ENCODE measurements around the gene USP6NL.
"Not testable (repeated sequence)": the region's sequence is repeated elsewhere in the genome, so short reads cannot be mapped to it uniquely, and the experiment has no call there.

Gene USP6NL

GRCh38 chr10:11611248-11612020, at the start of gene USP6NL:
Gene USP6NL (minus strand): TSS chr10:11611650. CDS start chr10:11597634, 14,016 bp downstream.
- peak; percentile 45 for DNase-seq (ENCODE audit: low read depth)

DNA sequence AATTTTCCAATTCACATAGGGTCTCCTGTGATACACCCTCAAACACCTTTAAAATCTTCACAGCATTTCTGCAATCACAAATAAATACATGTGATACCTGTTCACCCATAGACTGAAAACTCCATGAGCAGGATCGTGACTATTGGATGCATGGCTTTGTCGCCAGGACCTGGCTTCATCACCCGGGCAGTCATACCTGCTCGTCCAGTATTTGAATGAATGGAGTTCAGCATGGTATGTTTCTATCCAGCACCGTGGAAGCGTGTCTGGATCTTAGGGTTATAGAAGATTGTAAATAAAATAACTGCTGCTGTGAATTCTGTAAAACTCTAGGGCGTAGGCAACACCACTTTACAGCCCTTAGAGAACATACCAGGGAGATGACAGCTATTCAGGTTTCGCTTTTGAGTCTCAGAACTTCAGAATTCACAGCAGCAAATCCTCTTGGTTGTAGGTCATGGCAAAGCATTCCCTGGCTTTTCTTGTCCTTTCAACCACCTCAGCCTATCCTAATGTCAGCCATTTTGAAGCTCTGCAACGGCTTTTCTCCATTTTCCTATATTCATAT, 47.4 kb upstream of the USP6NL start:
- no peak for DNase-seq (ENCODE audit: low read depth)

- DNase-seq (ENCODE audit: low read depth): no peak
Measured at GRCh38 chr10:11655836-11656235, 44.4 kb upstream of the USP6NL start.

GRCh38 chr10:11654659-11655058, 43.2 kb upstream of the USP6NL start:
- DNase-seq (ENCODE audit: low read depth): no peak

DNA sequence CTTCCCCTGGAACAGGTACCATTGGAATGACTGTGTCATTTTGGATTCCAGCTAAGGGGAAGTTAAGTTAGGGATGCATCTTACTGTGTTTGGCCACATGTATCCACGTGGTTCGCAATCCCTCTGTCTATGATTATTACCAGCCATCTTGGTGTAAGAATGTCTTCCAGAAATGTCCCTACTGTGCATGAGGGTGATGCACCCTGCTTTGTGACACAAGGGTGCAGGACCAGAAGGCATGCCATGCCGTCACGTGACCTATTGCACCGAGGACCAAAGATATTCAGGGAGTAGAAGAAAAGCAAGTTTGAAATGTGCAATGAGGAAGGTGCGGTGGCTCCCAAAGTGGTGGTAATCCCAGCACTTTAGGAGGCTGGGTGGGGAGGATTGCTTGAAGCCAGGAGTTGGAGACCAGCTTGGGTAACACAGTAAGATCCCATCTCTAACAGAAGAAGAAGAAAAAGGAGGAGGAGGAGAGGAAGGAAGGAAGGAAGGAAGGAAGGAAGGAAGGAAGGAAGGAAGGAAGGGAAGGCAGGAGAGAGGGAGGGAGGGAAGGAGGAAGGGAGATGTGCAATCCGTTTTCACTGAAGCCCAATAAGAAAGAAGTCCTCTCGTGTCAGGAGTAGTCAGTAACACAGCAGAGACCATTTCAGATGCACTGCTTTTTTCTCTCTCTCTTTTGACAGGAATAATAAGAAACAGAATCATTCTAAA, 42.5 kb upstream of the USP6NL start:
- DNase-seq (ENCODE audit: low read depth): no peak

DNA sequence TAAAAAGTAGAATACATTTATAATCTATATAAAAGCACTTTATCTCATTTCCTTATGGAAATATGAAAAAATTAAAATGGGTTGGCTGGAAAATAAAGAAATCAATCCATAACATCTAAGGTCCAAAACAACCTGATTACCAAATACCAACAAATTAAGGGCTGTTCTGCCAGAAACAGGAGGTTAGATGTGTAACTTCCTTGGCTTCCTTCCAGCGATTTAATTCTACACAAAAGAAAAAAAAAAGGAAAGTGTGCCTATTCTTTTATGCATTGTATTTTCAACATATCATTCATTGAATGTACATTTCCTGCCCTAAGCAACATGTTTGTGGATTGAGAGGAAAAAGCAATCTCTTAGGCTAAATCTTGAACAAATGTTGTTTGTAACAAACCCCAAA, 36.2 kb upstream of the USP6NL start:
- no peak for DNase-seq (ENCODE audit: low read depth)

GRCh38 chr10:11646450-11646849, 35.0 kb upstream of the USP6NL start:
- no peak for DNase-seq (ENCODE audit: low read depth)

- DNase-seq (ENCODE audit: low read depth): no peak
Measured at GRCh38 chr10:11643039-11643438, 31.6 kb upstream of the USP6NL start.

GRCh38 chr10:11642566-11642965, 31.1 kb upstream of the USP6NL start:
- DNase-seq (ENCODE audit: low read depth): no peak

DNA sequence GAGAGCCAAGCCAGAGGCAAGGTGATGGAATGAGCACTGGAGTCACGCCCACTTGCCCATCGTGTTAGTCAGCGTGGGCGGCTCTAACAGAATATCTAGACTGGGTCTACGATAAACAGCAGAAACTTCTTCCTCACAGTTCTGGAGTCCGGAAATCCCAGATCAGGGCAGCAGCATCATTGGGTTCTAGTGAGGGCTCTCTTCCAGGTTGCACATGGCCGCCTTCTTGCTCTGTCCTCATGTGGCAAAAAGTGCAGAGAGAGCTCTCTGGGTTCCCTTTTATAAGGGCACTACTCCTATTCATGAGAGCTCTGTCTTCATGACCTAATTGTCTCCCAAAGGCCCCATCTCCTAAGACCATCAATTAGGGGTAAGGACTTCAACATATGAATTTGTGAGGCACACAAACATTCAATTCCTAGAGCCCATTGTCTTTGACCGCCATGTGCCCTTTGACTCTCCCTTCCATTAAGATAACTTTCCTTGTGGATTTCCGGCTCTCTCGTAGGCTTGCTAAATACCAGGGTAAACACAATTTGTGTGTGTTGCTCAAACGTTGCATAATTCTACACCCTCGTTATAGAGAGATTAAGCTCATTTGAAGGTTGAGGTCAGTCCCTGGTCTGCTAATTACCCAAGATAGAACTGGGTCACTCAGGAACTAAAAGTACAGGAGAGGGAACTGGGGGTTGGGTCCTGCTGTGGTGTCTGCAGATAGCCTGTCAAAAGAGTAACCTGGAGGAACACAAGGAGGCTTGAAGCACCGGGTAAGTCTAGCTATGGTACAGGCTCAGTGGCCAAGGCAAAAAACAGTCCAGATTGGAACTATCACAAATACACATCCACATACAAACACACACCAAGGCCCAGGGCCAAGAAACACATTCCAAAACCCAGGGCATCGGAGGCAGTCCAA, 28.7 kb upstream of the USP6NL start:
- no peak for DNase-seq (ENCODE audit: low read depth)

DNA sequence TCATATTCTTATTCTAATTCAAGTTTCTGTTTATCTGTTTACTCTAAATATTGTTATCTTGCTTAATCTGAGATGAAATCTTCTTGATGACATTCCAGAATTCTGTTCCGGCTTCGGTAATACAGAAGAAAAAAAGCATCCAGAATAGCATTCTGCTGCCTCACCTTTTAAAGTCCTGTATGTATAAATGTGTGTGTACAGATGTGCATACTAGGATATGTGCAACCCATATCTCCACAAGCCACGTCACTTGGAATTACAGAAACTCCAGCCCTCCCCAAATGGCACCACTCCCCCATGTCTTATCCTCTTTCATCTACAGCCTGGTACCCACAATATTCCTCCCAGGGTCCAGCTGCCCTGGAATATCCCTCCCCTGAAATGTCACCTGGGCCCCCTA, 27.9 kb upstream of the USP6NL start:
- no peak for DNase-seq (ENCODE audit: low read depth)

DNA sequence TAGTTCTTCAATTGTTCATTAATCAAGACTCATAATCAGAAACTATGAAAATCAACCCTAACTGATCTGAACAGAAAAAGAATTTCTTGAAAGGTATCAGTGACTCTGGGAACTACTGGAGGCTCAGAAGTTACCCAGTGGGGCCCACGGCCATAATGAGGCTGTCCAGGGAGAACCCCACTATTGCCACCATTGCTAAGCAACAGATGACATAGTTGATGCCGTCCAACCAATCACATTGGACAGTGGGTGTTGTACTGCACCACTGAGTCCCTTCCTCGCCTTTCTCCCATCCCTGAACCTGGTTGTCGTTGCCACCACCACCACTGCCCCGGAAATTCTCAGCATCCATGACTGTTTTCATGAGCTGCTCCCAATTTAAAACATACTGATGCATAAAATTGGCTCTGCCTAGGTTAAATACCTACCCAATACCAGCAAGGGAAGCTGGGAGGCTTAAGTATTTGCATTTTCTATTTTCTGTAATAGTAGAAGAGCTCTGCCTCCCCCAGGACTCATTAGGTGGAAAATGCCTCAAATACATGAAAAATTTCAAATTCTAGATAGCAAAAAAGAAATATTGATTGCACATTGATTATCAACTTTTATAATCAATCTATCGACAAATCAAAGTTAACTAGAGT, 26.7 kb upstream of the USP6NL start:
- no peak for DNase-seq (ENCODE audit: low read depth)

GRCh38 chr10:11636697-11637303, 25.4 kb upstream of the USP6NL start:
- DNase-seq (ENCODE audit: low read depth): no peak

- no peak for DNase-seq (ENCODE audit: low read depth)
Measured at GRCh38 chr10:11631890-11632587, 20.6 kb upstream of the USP6NL start.

DNA sequence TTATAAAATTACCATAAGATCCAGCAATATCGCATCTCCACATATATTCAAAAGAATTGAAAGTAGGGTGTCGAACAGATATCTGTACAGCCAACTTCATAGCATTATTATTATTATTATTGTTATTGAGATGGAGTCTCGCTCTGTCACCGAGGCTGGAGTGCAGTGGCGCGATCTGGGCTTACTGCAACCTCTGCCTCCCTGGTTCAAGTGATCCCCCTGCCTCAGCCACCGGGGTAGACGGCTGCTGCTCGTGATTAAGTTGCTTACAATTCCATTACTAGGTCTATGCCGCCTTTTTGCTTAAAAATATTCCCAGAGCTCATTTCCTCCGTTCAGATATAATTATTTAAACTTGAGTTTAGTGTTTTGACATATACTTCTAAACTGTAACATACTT, 19.8 kb upstream of the USP6NL start:
- no peak for DNase-seq (ENCODE audit: low read depth)

GRCh38 chr10:11629731-11630130, 18.3 kb upstream of the USP6NL start:
- DNase-seq (ENCODE audit: low read depth): no peak

DNA sequence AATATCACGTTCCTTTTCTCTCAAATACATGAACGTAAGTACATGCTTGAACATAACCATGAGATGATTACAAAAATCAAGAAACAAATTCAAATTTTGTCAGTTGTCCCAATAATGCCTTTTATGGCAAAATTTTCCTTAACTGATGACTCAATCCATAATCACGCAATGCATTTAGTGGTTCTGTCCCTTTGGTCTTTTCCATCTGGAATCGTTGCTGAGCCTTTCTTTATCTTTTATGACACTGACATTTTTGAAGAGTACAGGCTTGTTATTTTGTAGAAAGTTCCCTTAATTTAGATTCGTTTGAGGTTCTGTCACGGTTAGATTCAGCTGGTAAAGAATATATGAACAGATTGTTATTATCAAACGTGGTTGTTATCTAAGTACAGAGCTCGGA, 16.5 kb upstream of the USP6NL start:
- not testable (repeated sequence) for DNase-seq (ENCODE audit: low read depth)

DNA sequence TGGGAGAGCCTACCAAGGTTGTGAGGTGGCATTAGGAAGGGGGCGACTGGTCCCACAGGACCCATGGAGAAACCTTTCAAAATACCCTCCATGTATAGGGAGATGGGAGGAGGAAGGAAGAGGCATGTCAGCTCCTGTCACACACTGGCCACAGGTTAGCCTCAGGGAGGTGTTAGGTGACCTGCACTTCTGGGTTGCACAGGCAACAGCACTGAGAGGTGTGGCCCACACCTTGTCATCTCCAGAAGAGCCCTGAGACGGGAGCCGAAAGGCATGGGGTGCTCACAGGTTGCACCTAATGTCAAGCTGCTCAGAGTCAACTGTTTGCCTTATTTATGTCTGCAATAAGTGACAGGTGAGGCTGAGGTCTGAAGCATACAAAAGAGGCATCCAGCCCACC, 14.6 kb upstream of the USP6NL start:
- no peak for DNase-seq (ENCODE audit: low read depth)

DNA sequence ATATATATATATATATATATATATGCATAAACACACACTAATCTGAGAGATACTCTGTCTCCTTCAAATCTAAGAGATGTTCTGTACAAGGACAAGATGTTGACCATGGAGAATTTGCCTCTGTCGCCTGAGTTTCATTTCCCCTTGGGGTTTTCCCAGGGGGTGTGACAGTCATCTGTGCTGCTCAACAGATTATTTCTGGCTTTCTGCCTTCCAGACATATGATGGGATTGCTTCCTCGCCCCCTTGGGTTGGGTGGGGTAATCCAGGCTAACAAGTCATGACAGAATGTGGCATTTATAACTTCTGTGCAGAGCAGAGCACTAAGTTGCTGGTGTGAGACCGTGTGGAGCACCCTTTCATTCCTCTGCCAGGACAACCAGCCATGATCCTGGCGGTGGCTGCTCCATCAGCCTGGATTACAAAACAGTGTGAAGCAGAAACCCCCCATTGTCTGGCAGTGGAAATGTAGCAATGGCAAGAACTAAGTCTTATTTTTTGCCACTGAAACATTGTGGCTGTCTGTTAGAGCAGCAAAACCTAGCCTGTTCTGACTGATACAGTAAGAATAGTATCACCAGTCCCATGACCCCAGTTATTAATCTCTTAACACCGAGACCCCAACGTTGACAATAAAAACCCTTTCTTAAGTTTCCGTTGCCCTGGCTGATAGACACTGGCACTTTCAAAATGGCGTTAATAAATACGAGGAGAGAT, 13.7 kb upstream of the USP6NL start:
- no peak for DNase-seq (ENCODE audit: low read depth)

DNA sequence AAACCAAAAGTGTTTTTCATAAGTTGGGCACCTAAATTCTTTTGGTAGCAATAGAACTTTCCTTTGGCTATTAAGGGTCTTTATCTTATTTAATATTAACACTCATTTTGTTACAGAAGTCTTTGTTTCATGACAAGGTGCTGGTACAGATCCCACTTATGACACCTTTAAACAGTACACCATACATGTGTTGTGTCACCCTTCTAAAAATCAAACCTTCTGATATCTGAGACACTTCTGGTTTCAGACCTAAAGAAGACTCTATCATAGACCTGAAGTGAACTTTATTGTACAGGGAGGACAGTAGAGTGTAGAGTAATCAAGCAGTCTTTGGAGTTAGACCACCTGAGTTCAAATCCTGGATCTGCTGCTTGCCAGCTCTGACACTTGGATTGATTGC, 5.8 kb upstream of the USP6NL start:
- no peak for DNase-seq (ENCODE audit: low read depth)

Measured in T-helper 22 cell (primary cell).